Caki2 (cell line): ENCODE results near the gene GGACT. TPM values are rescaled to one million over a fixed set of nuclear protein-coding genes. Genes with fewer than 3 reads are reported as not detected.
"Not testable (repeated sequence)": the region's sequence is repeated elsewhere in the genome, so short reads cannot be mapped to it uniquely, and the experiment has no call there.

Source experiments
- DNase-seq: peaks from one replicate; pipeline ENCODE4 v3.0.0-alpha.2; 2015; ENCODE audit warnings: low read depth
- in situ Hi-C: cut with HindIII; loops from 2 replicates; pipeline ENCODE4 v1.10.0; 2016; ENCODE audit warnings: low sequenced_read_pairs, low pct_unique_long_range_greater_than_20kb, mixed read lengths
- total RNA-seq: library from RNA; depleted of rRNA; stranded (reverse); fragments of >200 nt; shearing (Covaris generic); gene quantifications from 2 replicates; pipeline ENCODE4 v1.2.3, GENCODE V29; 2014; ENCODE audit warnings: low replicate concordance; rRNA removed

GGACT gene
- 2.5 and 4.7 TPM in 2 replicates for total RNA-seq

DNA sequence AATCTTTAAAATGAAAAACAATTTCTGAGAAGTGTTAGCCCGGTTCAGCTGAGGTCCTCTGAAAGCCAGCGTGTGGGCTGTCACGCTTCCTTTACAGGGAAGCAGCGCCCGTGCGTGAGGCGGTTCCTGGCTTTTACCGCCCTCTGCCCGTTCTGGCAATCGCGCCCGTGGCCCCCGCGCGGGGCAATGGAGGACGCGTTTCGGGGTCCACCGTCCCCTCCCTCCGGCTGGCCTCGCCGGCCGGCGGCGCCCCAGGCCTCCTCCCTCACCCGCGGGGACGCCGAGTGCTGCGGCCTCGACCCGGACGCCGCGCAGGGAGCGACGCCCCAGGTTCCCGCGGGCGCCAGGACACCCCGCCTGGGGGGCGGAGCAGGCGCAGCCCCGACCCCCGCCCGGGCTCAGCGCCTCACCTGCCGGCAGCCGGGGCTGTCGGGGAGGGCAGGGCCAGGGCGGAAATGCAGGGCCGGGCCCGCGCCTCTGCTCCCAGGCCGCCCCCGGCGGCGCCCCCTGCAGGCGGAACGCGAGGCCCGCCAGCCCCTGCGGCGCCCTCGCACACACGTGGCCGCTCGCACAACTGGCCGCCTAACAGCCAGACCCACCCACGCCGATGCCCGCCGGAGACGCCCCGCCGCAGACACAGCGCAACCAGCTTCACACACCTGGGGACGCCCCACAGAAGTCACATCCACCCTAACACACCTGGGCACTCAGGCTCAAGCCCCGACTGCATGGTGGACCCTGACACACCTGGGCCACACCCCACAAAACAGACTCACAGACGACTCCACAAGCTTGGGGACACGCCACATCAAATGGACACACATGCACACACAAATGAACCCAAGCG is at the start of gene GGACT:
GGACT (minus strand) TSS at position 459 of the 847 bp plus-strand sequence. CDS start 56,198 bp downstream, outside the sequence.
- DNase-seq: peak; percentile 61
- in situ Hi-C loops: no loop called here

DNA sequence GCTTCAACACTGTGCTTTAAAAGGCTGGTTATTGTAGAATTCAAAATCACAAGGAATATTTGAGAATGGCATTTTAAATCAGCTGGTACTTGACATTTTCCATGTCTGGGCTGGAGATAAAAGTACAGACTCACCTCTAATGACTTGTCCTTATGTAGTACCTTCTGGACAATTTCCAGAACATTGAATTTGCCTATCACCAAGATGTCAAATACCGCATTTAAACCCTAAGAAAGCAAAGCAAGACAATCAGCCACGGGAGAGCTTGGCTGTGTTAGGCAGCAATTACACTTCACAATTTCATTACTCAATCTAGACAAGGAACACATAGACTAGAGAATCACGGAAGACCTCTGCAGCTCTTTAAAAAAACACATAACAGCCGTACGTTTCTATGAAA is 49.2 kb upstream of the GGACT start:
- DNase-seq: no peak
- in situ Hi-C loops: no loop called here

GRCh38 chr13:100637380-100637779 is 48.8 kb upstream of the GGACT start:
- in situ Hi-C loops: no loop called here
- no peak for DNase-seq

GRCh38 chr13:100636441-100636840 is 47.9 kb upstream of the GGACT start:
- in situ Hi-C loops: no loop called here
- no peak for DNase-seq

GRCh38 chr13:100636004-100636403 is 47.4 kb upstream of the GGACT start:
- in situ Hi-C loops: no loop called here
- no peak for DNase-seq

GRCh38 chr13:100634696-100635095 is 46.1 kb upstream of the GGACT start:
- in situ Hi-C loops: no loop called here

GRCh38 chr13:100633461-100633860 is 44.9 kb upstream of the GGACT start:
- in situ Hi-C loops: no loop called here
- DNase-seq: peak; percentile 8

More at GRCh38 chr13:100634696-100635095, 46.1 kb upstream of the GGACT start:
- DNase-seq: no peak

DNA sequence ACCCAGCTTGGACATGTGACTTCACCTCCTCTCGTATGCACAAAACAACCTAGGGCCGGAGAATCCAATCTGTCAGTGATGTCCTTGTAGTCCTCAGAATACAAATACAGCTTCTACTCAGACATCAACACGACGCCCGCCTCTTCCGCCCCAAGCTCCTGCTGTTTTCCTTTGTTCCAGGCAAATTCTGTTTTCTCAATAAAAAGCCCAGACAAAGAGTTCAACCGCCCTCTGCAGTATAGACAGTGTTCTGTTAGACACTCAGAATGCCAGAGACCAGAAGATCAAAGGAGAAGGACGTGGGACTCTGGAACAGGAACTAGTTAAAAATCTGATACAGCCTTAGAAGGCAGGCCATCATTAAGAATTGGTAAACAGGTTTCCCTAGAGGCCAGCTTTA is 42.0 kb upstream of the GGACT start:
- no peak for DNase-seq
- in situ Hi-C loops: no loop called here

DNA sequence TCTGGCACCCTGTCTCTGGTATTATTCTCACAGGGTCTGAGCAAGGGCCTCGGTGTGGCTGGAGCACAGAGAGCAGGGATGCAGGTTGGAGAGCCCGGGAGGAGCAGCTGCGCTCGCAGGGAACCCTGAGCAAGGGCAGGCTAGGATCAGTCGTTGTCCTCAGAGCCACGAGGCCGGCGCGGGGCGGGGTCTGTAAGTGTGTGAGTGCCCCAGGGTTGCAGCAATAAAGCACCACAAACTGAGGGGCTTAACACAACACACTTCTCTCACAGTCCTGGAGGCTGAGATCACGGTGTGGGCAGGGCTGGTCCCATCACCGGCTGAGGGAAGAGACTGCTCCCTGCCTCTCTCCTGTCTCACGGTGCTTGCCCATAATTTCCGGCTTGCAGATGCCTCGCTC is 38.5 kb upstream of the GGACT start:
- in situ Hi-C loops: no loop called here
- DNase-seq: no peak

DNA sequence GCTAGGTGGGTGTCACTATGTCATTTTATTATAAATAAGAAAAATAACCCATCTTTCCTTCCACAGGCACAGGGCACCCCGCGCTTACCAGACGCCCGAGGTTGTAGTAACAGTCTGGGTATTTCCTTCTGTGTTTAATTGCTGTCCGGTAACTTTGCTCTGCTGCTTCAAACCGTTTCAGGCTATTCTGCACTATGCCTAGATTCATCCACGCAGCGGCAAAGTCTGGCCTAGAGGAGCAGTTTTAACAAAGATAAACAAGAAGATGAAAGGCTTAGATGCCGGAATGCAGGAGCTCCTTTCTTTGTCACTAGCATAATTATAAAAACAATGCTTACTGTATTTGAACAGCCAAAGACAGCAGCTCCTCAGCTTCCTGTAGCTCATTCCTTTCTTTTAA is 36.9 kb upstream of the GGACT start:
- in situ Hi-C loops: no loop called here

GRCh38 chr13:100620792-100621191 is 32.2 kb upstream of the GGACT start:
- in situ Hi-C loops: no loop called here
- no peak for DNase-seq

More for the DNA sequence above, 36.9 kb upstream of the GGACT start:
- DNase-seq: no peak

DNA sequence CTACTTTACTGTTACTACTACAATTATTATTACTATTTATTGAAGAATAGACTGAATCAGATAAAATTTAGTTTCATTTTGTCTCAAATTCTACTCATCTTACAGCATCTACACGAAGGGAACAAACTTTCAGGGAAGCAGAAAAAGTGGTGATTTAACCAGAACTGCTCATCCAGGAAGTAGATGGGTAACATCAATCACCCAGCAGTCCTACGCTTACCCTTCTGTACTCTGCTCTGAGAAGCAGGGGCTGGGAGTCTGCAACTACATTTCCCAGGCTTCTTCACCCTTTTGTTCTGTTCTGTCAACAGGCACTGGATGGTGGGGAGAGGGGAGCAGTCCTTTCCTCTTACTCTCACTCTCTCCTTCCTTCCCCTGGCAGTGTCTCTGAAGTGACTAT is 31.4 kb upstream of the GGACT start:
- in situ Hi-C loops: no loop called here
- no peak for DNase-seq

DNA sequence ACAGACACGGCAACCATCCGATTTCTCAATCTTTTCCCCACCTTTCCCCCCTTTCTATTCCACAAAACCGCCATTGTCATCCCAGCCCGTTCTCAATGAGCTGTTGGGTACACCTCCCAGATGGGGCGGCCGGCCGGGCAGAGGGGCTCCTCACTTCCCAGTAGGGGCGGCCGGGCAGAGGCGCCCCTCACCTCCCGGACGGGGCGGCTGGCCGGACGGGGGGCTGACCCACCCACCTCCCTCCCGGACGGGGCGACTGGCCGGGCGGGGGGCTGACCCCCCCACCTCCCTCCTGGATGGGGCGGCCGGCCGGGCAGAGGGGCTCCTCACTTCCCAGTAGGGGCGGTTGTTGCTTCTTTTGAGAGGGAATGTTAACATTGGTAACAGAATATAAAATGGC is 30.3 kb upstream of the GGACT start:
- DNase-seq, in situ Hi-C loops: not testable (repeated sequence)

GRCh38 chr13:100613031-100613430 is 24.4 kb upstream of the GGACT start:
- in situ Hi-C loops: no loop called here
- no peak for DNase-seq

DNA sequence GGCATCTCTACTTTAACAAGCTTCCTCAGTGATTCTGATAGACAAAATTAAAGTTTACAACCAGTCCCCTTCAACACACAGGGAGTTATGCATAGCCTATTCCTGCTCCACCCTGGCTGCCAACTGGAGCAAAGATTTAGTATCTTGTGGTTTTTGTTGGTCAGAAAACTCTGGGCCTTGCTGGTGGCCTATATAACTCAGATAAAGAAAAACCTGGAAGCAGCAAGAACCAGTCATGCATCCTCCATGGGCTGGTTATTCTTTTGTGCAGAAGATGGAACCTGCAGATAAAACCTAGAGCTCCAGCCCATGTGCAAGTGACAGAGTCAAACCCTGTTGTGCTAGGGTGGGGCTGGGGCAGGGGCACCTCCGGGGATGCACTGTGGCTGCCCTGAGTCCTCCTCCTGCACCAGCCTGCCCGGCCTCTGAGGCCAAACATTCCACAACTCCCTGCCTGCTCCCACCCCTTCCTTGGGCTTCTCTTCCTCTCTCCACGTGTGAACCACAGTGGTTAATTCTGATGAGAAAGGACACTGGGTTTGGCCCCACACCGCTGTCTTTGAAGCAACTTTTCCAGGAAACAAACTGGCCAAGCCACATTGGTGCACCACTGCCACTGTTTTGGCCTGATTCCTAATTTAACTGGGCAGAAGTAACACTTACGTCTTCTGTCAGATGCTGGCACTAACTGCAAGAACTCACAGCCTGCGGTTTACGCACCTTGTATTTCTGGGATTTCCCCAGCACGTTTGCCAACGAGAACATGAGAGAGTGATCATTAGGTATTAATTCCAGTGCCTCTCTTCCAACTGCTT is 23.3 kb upstream of the GGACT start:
- DNase-seq: no peak
- in situ Hi-C loops: no loop called here

DNA sequence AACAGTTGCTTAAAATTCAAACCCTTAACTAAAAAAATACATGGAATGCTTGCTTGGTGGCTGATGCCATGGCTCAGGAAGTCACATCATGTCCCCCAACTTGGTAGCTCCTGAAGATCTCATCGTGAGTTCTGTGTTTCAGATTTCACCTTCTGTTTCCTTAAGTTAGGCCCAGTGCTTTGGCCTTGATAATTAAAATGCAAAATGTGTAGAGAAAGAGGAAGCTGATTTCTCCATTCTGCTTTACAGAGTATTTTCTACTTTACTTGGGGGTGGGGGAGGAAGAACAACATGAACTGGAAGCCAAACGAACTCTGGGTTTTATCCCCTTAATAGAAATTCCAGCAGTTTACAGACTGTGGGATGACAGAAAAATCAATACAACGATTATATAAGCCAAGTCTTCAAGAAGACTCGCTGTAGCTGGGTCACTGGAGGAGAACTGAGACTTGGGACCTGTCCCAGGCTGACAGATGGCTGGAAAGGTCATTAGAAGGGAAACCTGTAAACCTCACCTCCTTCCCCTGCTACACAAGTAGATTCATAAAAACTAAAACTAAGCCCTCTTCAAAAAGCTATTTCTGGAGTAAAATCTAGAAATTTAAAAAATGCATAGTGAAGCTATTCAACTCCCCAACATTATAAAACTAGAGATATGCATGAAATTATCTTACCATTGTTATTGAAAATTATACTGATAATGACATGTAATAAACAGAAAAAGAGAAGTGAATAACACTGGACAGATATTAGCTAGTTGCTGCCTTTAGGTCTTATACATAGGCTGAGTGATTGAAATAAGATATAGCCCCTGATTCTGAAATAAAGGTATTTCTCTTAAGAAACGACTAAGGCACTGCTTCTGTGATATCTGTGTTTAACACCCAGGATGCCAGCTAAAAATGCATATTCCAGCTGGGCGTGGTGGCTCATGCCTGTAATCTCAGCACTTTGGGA is 22.1 kb upstream of the GGACT start:
- in situ Hi-C loops: no loop called here
- no peak for DNase-seq

DNA sequence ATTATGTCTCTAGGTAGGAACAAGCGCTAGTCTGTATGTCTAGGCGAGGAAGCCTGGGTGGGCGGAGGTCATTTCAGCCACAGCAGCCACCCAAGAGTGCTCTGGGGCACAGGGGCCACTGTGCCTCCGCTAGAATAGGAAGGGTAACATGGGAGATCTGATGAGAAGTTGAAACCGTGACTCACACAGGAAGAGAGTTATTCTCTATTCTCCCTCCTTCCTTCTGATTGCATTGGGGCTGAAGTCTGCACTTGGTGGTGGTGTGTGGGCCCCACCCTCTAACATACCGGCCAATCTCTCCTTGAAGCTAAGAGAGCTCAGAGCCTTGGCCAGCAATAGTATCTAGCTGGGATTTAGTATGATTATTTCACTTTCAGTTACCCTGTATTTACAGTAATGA is 20.3 kb upstream of the GGACT start:
- in situ Hi-C loops: no loop called here
- no peak for DNase-seq

GRCh38 chr13:100608489-100608888 is 19.9 kb upstream of the GGACT start:
- in situ Hi-C loops: no loop called here
- no peak for DNase-seq
